Activated CD4-positive, alpha-beta T cell treated with anti-CD3 and anti-CD28 coated beads for 4 hours (primary cell): ENCODE measurements around the gene ITPR1.

Source experiments
- DNase-seq, 2 donors: peaks; one replicate each; pipeline ENCODE4 v3.0.0-alpha.2; 2020

The ITPR1 gene

DNA sequence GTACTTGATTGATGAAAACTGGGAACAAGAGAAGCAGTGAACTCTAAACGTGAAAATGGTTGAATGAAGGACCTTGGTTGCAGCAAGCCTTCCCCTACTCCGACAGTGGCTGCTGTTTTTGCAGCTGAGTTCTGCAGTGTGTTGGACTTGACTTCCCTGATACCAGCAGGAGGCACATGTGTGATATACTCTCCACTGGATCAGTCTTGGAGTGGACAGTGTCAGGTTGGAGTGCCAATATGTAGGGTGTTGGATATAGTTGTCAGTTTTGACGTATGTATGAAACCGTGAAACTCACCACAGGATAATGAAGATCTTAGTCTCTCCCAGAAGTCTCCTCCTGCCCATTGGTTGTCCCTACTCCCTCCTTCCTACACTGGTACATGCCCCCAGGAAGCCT lies 106.5 kb downstream of the ITPR1 start:
- no peak for DNase-seq

DNA sequence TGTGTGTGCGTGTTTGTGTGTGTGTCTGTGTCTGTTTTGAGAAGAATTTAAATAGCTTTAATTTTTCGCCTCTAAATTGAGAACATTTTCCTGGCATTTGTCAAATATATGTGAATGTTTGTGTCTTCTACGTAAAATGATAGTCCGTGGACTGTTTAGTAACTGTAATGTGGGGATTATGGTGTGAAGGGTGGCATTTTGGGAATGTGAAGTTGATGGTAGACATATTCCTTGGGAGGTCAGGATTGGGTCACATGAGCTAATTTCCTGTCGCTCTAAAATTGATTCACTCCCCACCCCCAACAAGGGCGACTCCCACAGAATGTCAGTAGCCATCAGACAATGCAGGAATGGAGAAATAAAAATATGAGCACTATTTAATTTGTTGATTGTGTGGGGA lies 107.3 kb downstream of the ITPR1 start:
- DNase-seq: no peak

DNA sequence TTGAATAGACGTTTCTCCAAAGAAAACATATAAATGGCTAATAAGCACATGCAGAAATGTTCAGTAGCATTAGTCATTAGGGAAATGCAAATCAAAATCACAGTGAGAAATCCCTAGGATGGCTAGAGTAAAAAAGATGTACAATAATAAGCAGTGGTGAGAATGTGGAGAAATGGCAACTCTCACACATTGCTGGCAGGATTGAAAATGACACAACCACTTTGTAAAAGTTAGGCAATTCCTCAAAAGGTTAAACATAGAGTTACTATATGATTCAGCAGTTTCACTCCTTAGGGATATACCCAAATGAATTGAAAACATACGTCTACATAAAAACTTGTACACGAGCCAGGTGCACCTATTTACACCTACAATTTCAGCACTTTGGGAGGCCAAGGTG lies 108.7 kb downstream of the ITPR1 start:
- DNase-seq: no peak

DNA sequence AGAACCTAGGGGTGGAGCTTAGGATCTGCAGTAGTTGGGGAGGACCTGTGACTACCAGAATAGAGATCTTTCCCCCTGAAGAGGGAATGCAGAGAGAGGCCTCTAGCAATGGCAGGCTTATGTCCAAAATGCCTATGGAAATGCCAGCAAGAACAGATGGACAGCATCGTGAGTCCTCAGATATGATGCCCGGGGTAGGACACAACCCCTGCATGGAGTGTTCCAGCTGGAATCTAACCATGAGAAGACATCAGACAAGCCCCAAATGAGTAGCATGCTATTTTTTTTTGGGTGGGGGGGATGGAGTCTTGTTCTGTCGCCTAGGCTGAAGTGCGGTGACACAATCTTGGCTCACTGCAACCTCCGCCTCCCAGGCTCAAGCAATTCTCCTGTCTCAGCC lies 111.5 kb downstream of the ITPR1 start:
- DNase-seq: no peak

DNA sequence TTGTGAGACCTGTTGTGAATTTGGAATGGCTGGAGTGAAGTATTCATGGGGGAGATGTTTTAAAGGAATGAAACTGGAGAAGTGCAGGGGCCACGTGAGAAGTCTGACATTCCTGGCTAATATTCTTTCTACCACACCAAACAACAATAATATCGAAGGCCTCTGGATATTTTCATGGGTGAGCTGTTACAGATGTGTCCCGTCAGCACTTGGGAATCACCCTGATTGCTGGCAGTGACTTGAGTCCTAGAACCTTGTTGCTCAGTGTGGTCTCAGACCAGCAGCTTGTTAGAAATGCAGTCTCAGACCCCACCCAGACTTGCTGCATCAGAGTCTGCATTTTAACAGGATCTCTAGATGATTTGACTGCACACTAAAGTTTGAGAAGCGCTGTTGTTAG lies 113.8 kb downstream of the ITPR1 start:
- no peak for DNase-seq

DNA sequence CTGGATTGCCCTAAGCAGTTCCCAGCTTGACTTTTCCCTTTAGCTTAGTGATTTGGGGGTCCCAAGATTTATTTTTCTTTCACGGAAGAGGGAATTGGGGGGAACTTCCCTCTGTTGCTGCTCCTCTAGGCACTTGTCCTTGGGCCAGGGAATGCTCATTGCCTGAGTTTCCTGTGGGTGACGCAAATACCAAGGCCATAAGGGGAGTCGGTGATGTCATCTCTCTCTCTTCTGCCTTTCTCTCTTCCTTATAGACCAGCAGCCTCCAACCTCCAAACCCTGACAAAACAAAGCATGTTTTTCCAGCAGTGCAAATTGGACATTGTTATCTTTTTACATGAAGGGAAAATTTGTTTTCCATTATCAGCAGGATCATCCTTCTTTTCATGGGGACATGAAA lies 120.2 kb downstream of the ITPR1 start:
- no peak for DNase-seq

DNA sequence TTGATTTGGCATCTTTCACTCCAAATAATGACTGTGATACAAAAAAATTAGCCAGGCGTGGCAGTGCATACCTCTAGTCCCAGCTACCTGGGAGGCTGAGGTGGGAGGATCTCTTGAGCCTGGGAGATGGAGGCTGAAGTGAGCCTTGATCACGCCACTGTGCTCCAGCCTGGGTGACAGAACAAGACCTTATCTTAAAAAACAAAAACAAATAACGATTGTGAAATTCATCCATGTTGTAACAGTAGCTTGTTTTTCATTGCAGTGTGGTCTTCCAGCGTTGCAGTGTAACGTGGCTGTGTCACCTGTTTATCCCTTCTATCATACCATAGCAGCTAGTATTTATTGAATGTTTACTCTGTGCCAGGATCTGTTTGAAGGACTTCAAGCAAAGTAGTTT lies 120.9 kb downstream of the ITPR1 start:
- DNase-seq: no peak

DNA sequence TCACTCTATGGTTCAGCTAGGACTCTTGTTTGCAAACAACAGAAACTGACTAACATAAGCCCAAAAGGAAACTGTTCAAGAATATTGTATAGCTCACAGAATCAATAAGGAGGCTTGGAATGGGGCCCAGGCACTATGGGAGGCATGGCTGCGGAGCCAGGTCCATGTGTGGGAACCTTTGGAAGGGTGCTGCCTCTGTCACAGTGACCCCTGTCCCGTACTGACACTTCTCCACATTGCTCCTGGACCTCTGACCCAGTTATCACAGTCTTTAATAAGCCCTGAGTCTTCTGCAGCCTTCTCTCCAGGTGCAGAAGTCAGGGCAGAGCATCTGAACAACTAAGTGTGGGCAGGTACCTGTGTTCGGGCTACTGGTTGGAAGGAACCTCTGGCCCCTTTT lies 121.8 kb downstream of the ITPR1 start:
- DNase-seq: no peak

DNA sequence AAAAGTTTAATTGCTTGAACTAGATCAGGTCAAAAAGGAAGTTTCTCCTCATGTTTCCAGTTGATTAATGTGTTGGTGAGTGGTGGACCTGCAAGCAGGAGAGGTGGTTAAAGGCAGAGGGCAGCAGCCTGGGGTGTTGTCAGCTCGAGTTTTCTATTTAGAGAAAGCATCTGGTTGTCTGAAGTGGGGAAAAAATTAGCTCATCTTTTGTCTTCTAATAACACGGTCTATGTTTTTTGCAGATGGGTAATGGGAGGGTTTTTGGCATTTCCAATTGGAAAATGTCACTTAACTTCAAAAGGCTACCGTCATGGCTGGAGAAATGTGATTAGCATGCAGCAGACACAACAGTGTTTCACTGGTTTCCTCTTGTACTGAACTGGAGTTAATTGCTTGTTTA lies 122.6 kb downstream of the ITPR1 start:
- no peak for DNase-seq

DNA sequence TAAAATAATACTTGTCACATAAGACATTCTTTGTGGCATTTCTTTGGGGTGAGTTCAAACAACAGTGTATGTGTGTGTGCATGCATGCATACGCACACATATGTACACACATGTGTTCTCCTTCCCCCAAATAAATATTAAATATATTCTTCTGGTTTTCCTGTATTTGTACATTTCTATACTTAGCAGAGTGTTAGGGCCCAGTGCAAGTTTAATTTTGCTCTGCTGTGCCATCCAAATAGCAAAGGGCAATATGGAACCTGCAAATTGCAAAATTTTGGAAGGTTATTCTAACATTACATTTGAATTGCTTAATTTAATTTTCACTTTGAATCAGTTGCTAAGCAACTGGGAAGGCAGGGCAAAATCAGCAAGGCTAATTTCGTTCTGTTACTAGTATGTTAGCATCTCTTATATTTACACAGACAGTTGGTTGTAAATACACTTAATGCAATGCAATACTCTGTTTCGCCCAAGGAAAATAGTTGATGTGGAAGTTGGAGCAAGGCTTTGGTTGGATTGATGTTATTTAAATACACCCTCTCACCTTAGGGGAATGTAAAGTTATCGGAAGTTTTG lies 130.4 kb downstream of the ITPR1 start:
- no peak for DNase-seq

DNA sequence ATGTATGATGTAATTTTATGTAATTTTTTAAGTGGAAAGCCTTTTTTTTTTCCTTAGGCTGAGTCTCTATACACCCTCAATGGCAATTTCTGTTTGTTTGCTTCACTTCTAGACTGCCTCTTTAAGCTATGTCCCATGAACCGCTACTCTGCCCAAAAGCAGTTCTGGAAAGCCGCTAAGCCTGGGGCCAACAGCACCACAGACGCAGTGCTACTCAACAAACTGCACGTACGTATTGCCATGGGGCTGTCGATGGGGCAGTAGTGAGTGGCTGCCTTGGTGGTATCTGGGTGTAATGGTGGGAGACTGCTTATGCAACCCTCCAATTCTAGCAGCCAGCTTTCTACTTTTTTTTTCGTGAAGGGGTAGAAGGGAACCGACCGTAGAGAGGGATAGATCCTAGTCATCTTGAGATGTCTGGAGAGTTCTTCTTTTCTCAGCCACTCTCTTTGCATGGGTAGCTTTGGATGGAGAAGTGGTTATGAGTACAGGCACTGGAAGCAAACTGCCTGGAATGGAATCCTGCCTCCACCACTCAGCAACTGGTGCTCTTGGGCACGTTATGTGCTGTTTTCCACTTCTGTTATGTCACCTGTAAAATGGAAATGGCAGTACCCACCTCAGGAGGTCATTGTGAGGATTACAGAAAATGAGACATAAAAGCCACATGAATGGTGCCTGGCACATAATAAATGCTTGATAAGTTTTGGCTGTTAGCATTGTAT lies 134.7 kb downstream of the ITPR1 start:
- DNase-seq: no peak

DNA sequence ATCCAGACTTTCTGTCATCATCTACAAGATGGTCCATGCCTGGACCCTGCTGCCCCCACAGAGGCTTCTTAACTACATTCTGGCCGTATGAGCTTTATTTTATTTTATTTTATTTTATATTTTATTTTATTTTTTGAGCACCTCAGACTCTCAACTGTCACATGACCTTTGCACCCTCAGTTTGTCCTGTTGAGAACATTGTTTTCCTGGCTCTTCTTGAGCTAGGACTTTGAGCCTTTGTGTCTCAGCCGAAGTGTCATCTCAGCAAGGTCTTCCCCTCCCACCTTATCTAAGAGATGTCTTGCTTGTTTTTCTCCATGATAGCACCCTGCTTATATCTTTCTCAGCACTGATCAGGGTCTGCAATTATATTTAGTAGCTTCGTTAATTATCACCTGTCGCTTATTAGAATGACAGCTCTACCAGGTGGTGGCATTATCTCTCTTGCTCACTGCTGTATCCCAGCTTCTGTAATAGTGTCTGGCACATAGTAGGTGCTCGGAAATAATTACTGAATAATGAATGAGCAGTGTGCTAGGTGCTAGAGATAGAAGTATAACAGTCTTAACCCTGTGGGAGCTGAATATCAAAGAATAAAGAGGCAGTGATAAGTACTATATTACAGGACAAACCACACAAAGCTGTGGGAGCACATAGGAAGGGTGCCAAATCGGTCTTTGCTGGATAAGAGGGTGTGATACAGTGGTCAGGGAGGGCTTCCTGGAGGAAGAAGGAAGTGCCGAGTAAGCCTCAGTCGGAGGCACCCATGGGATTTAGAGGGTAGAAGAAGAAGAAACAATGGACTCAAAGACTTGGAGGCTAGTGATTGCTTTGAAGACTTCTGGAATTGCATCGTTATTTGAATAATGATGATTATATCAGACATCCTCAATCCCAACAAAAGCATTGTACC lies 136.2 kb downstream of the ITPR1 start:
- DNase-seq: no peak

DNA sequence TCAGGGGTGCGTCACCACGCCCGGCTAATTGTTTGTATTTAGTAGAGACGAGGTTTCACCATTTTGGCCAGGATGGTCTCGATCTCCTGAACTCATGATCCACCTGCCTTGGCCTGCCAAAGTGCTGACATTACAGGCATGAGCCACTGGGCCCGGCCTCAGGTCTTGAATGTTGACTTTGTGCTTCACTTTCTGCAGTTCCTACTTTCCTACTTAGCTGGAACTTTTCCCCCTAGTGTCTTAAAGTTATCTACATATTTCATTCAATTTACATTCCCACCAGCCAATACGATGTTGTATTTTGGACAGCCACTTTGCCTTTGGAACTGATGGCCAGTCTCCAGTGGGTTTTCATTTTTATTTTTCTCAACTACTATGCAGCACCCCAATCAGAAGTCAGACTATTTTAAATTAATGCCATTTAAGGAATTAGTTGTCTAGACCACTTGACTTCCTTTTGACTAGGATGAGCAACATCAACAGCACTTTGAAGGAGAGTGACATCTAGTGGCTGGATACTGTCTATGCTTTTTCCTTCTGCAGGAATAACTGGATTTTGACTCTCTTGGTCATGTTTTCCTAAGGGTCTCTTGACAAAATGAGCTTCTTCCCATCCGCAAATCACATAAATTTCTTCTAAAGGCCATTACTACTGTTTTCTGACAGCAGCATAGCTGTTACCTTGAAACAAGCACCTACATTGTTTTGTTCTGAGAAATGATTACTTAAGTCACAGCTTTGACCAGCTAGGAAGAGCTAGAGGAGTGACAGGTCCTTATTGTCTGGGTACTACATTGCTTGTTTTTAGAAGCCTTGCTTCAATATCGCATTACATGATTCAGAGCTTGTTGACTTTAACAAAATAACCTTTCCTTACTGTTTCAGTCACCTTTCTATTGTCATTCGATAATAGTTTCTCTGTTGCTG lies 140.2 kb downstream of the ITPR1 start:
- DNase-seq: peak; percentile 6

DNA sequence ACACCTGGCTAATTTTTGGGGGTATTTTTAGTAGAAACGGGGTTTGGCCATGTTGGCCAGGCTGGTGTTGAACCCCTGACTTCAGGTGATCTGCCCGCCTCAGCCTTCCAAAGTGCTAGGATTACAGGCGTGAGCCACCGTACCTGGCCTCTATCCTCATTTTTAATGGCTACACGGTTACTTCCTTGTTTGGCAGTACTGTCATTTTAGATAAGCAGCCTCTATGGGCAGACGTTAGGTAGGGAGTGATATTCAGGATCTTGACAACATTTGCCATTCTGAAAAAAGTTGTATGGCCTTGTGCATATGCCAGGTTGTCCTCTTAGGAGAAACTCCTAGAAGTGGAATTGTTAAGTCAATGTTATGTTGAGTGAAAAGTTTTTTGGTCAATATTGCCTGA lies 141.7 kb downstream of the ITPR1 start:
- no peak for DNase-seq

DNA sequence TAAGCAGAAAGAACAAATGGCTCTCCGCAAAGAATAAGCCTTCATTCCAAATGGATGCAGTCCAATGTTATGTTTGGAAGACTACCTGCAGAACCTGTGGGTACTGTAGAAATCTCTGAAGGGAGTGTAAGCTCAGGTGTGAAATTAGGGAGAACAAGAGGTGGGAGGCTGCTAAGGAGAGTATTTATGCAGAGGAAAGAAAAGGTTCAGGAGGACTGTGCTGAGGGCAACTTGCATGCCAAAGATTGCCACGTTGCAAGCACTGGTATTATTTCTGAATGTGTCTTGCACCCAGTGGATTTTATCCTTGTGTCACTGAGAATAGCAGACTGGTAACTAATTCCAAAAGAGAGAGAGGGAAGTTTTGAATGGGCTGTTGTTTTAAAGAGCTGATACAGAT lies 144.1 kb downstream of the ITPR1 start:
- DNase-seq: no peak

DNA sequence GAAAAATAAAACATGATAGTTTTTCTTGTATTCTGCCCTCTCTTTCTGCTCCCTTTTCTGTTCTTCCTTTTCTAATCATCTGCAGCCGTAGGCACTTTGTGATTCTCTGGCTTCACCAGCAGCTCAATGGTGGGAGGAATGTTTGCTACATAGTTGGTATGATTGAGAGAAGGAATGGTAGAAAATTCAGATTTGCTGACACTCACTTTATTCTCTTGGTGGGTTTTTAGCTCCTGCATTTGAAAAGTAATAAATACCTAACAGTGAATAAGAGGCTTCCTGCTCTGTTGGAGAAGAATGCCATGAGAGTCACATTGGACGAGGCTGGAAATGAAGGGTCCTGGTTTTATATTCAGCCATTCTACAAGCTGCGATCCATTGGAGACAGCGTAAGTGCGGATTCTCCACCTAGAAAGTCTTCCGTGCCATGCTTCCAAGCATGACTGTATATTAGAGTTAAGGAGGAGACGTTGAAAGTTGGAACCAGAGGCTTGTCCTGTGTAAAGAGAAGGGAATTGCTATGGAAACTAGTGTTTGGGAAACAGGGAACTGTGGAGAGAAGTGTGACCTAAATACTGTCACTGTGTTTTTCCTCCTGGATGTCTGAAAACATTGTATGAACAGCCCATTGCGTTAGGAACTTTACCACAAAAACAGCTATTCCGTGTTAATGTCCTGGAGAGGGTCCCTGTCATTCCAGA lies 148.9 kb downstream of the ITPR1 start:
- DNase-seq: no peak

DNA sequence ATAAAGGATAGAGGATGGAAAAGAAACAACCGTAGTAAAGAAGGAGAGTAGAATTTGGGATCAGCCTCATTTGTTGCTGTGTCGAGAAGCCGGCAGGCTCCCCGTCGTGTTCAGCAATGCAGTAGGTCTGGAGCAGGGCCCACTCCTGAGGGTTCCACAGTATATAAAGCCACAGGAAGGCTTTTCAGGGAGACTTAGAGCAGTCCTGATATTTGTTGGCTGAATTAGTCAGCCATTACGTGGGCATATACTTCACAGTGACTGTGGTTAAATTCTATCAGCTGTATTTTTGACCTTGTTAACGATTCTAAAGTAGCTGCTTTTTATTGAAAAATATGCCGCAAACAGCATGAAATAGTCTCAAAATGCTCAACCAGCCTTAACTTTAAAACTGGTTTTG lies 149.5 kb downstream of the ITPR1 start:
- DNase-seq: no peak

DNA sequence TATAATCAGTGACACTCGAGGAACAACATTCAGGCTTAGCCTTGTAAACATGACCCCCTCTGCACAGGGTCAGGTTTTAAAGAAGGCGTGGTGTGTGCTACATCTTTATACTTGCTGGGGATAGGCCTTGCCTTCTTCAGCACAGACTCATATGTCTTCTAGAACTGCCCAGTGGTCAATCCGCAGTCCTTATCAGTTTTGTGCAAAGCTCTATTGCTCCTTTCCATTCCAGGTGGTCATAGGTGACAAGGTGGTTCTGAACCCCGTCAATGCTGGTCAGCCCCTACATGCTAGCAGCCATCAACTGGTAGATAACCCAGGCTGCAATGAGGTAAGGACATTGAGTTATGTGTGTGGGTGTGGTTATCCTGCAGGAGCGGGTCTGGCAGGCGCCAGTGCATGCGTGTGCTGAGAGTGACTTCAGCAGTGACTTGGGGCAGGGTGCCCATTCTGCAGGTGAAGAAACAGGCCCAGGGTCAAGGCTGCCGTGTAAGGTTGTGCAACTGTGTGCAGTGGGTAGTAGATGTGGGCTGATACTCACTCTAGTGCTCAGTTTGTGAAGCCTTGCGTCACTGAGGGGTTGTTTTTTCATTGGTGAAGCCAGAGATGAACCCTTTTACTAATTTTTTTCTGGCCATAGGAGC lies 150.9 kb downstream of the ITPR1 start:
- no peak for DNase-seq

DNA sequence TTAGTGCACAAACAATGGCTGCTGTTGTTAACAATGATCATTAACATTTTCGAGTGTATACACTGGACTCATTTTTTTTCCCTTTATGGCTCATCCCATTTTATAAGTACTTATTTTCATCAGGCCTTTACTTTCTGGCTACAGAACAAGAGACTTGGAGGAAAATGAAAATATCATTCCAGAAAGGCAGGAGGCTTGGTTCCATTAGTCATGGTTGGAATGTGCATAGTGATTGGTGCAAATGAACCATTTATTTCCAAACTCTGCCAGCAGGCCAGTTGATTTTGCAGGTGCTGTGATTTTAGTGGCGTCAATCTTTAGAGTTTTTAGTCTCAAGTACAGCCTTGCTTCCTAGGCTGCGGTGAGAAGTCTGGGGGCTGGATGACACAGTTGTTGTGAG lies 151.8 kb downstream of the ITPR1 start:
- DNase-seq: no peak

DNA sequence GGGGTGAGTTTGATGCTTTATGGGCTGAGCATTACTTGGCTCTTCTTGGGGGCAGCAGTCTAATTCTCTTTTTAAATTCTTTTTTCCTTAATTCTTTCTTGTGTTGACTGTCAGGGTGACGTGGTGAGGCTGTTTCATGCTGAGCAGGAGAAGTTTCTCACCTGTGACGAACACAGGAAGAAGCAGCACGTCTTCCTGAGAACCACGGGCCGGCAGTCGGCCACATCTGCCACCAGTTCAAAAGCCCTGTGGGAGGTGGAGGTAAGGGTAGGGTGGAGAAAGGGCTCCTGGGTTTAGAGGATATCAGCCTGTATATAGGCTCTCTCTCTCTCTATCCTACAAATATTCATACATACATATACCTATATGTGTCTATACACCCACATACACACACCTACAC lies 152.3 kb downstream of the ITPR1 start:
- DNase-seq: no peak

DNA sequence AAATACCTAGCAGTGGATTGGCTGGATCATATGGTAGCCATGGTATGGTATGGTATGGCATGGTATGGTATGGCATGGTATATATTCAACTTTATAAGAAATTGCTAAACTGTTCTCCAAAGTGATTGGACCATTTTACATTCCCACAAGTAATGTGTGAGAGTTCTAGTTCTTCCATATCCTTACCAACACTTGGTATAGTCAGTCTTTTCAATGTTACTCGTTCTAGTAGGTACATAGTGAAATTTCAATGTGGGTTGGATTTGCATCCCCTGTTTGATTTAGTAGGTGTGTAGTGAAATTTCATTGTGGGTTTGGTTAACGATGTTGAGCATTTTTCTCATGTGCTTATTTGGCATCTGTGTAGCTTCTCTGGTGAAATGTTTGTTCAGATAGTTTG lies 154.3 kb downstream of the ITPR1 start:
- DNase-seq: no peak
